MCF 10A (cell line): ENCODE results near the gene TKT. TPM values are rescaled to one million over a fixed set of nuclear protein-coding genes. Genes with fewer than 3 reads are reported as not detected.

ENCODE experiments used
- BruUV-seq: library from RNA; stranded (reverse); fragments of 400-500 nt; replicated peaks from 2 replicates; lab custom pipeline; 2021; lab: Mats Ljungman, UMichigan
- CTCF ChIA-PET: fragments of 300-600 bp; sonication (Branson Sonifier 250); formaldehyde crosslinking; extraction: SDS; loops from one replicate; lab custom pipeline; 2021; ENCODE audit warnings: antibody characterized with exemption, inconsistent platforms; lab: Yijun Ruan, JAX
- POLR2A ChIA-PET: fragments of 300-600, 350-650 bp; sonication (Branson Sonifier 250); formaldehyde crosslinking; extraction: SDS; loops from one replicate; lab custom pipeline; 2020; ENCODE audit warnings: antibody characterized with exemption, inconsistent platforms; lab: Yijun Ruan, JAX
- DNase-seq: peaks from one replicate; pipeline ENCODE4 v3.0.0-alpha.2; 2018; ENCODE audit not compliant: unreplicated experiment
- H3K27ac Mint-ChIP-seq: one replicate; pipeline ENCODE4 v1.8.0; 2022; ENCODE audit warnings: mild to moderate bottlenecking, low read depth, mixed read lengths; ENCODE audit not compliant: unreplicated experiment
- H3K27me3 Mint-ChIP-seq: one replicate; pipeline ENCODE4 v1.8.0; 2022; ENCODE audit warnings: mixed read lengths; ENCODE audit not compliant: insufficient read depth, unreplicated experiment
- H3K36me3 Mint-ChIP-seq: one replicate; pipeline ENCODE4 v1.8.0; 2022; ENCODE audit warnings: mild to moderate bottlenecking, moderate library complexity, mixed read lengths; ENCODE audit not compliant: insufficient read depth, unreplicated experiment
- H3K4me1 Mint-ChIP-seq: one replicate; pipeline ENCODE4 v1.8.0; 2022; ENCODE audit warnings: mixed read lengths; ENCODE audit not compliant: insufficient read depth, unreplicated experiment
- H3K4me3 Mint-ChIP-seq: one replicate; pipeline ENCODE4 v1.8.0; 2022; ENCODE audit warnings: mild to moderate bottlenecking, moderate library complexity, mixed read lengths; ENCODE audit not compliant: unreplicated experiment
- H3K9me3 Mint-ChIP-seq: one replicate; pipeline ENCODE4 v1.8.0; 2022; ENCODE audit warnings: mixed read lengths; ENCODE audit not compliant: unreplicated experiment
- CTCF ChIP-seq: fragments of 200-600 bp; IDR thresholded peaks from one replicate; pipeline ENCODE4 v1.8.0; 2022; ENCODE audit warnings: antibody characterized with exemption, mild to moderate bottlenecking; ENCODE audit not compliant: unreplicated experiment
- intact Hi-C: fragments of 100-400 bp; cut with micrococcal nuclease; formaldehyde crosslinking; loops from 2 replicates; pipeline ENCODE4 v1.14.1; 2022
- total RNA-seq: library from RNA; stranded (reverse); gene quantifications from 2 replicates; pipeline ENCODE4 v1.2.3, GENCODE V29; 2022

TKT gene
- total RNA-seq, 1 experiment from 2014 or later = 326 TPM

- Mint-ChIP-seq H3K36me3 (peaks cover 63% of the 10 kb centered on the region), H3K4me3 (no peak overlapping the region), H3K4me1 (peaks cover 35% of the 10 kb centered on the region), H3K27me3 (no peaks in the 10 kb centered on the region), H3K27ac (peak overlapping the region; percentile 63), H3K9me3 (no peaks in the 10 kb centered on the region)
- intact Hi-C loops = loop anchor here (2.0 kb wide), 2 partner anchors 15 to 31 kb away; no protein-coding TSS in a partner anchor
- BruUV-seq = no TSS peak
- TF ChIP-seq CTCF = no peak
- CTCF ChIA-PET = interaction anchor here (1.1 kb wide), 2 partner anchors 31 to 32 kb away, joined by 3 to 5 read pairs; no protein-coding TSS in a partner anchor
- no peak for DNase-seq
- POLR2A ChIA-PET = interaction anchor here (0.7 to 4.7 kb wide), 3 partner anchors 11 to 22 kb away, joined by 3 to 42 read pairs (median 3); partner anchors contain the start of gene TKT
These were observed 16.0 kb downstream of the TKT start for GRCh38 chr3:53239800-53240199.

- H3K27me3 Mint-ChIP-seq = no peaks in the 10 kb centered on the region
- peaks cover 73% of the 10 kb centered on the region for H3K36me3 Mint-ChIP-seq
- H3K9me3 Mint-ChIP-seq = no peaks in the 10 kb centered on the region
- peak overlapping the region; percentile 28 for H3K4me3 Mint-ChIP-seq
- ChIA-PET POLR2A (interaction anchor here (1.0 to 4.7 kb wide), 3 partner anchors 10 to 23 kb away, joined by 5 to 42 read pairs (median 19); partner anchors contain the start of gene TKT), CTCF (interaction anchor here (0.6 to 4.4 kb wide), 5 partner anchors 8 to 112 kb away, joined by 3 to 30 read pairs (median 3); no protein-coding TSS in a partner anchor)
- peak overlapping the region; percentile 63 for H3K27ac Mint-ChIP-seq
- peaks cover 35% of the 10 kb centered on the region for H3K4me1 Mint-ChIP-seq
- intact Hi-C loops = loop anchor here (2.0 kb wide), 2 partner anchors 16 to 32 kb away; no protein-coding TSS in a partner anchor
- no peak for TF ChIP-seq CTCF
- BruUV-seq = TSS peak; percentile 35
- DNase-seq = no peak
These were observed 16.9 kb downstream of the TKT start for GRCh38 chr3:53238886-53239285.

- Mint-ChIP-seq H3K27ac (peak overlapping the region; percentile 63), H3K4me3 (peak overlapping the region; percentile 31), H3K27me3 (no peaks in the 10 kb centered on the region), H3K4me1 (peaks cover 35% of the 10 kb centered on the region), H3K9me3 (no peaks in the 10 kb centered on the region), H3K36me3 (peaks cover 79% of the 10 kb centered on the region)
- POLR2A ChIA-PET = interaction anchor here (1.0 to 4.7 kb wide), 3 partner anchors 10 to 24 kb away, joined by 5 to 42 read pairs (median 19); partner anchors contain the start of gene TKT
- DNase-seq = peak; percentile 97
- intact Hi-C loops = loop anchor here (2.0 kb wide), 2 partner anchors 17 to 33 kb away; no protein-coding TSS in a partner anchor
- TF ChIP-seq CTCF = no peak
- BruUV-seq = no TSS peak
- CTCF ChIA-PET = interaction anchor here (0.6 to 4.4 kb wide), 6 partner anchors 9 to 112 kb away, joined by 3 to 30 read pairs (median 3); no protein-coding TSS in a partner anchor
These were observed 17.6 kb downstream of the TKT start for GRCh38 chr3:53238051-53238850.
